ENCODE data around the gene NDUFA7.

The NDUFA7 gene

DNA sequence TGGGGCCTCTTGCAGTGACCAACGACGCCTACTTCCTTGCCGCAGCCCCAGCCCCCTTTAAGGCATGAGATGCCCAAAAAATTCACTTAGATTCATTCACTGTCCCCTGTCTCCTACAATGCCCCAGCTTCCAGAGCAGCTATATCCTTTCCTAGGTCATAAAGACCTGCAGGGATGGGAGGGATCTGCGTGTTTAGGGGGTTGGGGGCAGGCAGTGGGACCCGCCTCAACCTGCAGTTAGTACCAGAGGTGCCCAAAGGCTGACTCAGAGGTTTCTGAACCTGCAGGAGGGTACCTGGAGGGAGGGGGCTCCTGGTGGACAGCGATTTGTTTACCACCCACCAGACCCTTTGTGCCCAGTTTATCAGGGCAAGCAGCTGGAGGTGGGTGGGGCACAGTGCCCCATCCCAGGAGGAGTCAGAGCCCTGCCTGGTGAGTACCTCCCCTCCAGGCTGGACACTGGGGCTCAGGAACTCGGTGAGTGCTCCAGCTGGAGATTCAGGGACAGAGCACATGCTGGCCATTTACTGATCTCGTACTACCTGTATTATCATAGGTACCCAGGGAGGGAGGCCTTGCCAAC is 10.2 kb upstream of the NDUFA7 start:
- TF ChIP-seq, protein P1, sequence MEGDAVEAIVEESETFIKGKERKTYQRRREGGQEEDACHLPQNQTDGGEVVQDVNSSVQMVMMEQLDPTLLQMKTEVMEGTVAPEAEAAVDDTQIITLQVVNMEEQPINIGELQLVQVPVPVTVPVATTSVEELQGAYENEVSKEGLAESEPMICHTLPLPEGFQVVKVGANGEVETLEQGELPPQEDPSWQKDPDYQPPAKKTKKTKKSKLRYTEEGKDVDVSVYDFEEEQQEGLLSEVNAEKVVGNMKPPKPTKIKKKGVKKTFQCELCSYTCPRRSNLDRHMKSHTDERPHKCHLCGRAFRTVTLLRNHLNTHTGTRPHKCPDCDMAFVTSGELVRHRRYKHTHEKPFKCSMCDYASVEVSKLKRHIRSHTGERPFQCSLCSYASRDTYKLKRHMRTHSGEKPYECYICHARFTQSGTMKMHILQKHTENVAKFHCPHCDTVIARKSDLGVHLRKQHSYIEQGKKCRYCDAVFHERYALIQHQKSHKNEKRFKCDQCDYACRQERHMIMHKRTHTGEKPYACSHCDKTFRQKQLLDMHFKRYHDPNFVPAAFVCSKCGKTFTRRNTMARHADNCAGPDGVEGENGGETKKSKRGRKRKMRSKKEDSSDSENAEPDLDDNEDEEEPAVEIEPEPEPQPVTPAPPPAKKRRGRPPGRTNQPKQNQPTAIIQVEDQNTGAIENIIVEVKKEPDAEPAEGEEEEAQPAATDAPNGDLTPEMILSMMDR (IDR thresholded peaks at IDR 0.05; ENCODE audit: low read depth, low read length, missing control alignments): no peak
- no peaks in the 10 kb centered on the region for H3K36me3 ChIP-seq (replicated peaks)
- no peak overlapping the region for H3K4me3 ChIP-seq (ENCODE audit: low read depth, low read length)
- in situ Hi-C loops (cut with HindIII; ENCODE audit: low pct_ligation_motif_present, low sequenced_read_pairs): no loop called here
- peaks cover 8% of the 10 kb centered on the region for H3K27me3 ChIP-seq (replicated peaks)
- no peak for DNase-seq
- no peak overlapping the region for H3K27ac ChIP-seq

DNA sequence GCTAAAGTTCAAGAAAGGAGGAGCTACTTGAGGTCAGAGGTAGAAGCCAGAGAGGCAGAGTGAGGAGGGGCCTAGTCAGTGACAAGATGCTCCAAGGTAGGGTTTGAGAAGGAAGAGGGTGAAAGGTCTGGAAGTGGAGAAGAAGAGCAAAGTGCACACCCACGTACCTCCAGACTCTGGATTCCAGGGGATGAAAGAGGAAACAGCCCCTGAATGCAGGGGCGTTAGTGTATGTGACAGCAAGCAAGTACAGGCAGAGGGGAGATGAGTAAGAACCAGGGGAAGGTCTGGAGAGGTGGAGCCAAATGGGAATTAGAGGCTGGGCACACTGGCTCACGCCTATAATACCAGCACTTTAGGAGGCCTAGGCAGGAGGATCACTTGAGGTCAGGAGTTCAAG is 8.8 kb upstream of the NDUFA7 start:
- Histone ChIP-seq H3K27ac (no peak overlapping the region), H3K4me3 (ENCODE audit: low read depth, low read length) (no peak overlapping the region), H3K27me3 (replicated peaks) (peaks cover 8% of the 10 kb centered on the region), H3K36me3 (replicated peaks) (no peaks in the 10 kb centered on the region)
- DNase-seq: no peak
- TF ChIP-seq, protein P1 (IDR thresholded peaks at IDR 0.05; ENCODE audit: low read depth, low read length, missing control alignments): no peak
- in situ Hi-C loops (cut with HindIII; ENCODE audit: low pct_ligation_motif_present, low sequenced_read_pairs): no loop called here

DNA sequence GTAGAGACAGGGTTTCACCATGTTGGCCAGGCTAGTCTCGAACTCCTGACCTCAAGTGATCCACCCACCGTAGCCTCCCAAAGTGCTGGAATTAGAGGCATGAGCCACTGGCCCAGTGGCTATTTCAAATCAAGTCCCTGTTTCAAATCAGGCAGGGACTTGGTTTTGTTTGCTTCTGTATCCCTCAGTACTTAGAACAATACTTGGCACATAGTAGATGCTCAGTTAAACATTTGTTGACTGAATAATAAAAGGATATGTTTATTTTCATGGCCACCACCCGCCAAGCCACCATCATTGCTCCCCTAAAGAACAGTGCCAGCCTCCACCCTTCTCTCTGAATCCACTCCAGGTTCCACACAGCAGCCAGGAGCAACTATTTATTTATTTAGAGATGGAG is 4.3 kb upstream of the NDUFA7 start:
- in situ Hi-C loops (cut with HindIII; ENCODE audit: low pct_ligation_motif_present, low sequenced_read_pairs): no loop called here
- Histone ChIP-seq H3K4me3 (ENCODE audit: low read depth, low read length) (no peak overlapping the region), H3K27me3 (replicated peaks) (no peaks in the 10 kb centered on the region), H3K36me3 (replicated peaks) (peaks cover 19% of the 10 kb centered on the region), H3K27ac (no peak overlapping the region)
- no peak for DNase-seq
- TF ChIP-seq, protein P1 (IDR thresholded peaks at IDR 0.05; ENCODE audit: low read depth, low read length, missing control alignments): no peak

DNA sequence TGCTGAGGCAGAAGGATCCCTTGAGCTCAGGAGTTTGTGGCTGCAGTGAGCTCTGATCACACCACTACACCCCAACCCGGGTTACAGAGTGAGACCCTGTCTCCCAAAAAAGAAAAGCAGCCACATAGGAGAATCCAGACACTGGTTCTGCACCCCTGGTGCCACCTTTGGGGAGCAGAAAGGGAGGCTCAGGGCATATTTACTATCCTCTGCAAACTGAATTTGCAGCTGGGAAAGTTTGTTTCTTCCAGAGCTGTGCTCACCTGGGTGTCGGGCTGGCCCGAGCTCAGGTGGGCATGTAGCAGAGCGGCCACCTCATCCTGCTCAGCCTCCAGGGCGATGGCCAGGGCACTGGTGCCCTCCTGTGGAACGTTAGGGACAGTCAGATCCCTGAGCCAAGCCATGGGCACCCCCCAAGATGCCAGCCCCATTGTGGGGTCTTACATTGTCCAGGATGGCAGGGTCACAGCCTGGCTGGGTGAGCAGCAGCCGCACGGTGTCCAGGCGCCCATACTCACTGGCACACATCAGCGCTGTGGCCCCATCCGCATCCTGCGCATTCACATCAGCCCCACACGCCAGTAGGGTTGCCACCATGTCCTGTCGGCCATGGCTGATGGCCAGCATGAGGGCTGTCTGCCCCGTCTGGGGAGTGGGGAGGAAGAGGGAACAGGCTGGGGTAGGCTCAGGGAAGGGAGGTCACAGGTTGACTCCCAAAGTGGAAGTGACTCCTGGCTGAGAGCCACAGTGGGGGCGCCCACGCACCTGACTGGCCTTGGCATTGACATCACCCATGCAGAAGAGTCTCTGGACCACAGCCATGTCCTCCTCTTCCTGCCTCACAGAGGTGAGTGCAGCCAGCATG is 3.2 kb upstream of the NDUFA7 start:
- H3K4me3 ChIP-seq (ENCODE audit: low read depth, low read length): no peak overlapping the region
- DNase-seq: no peak
- no peaks in the 10 kb centered on the region for H3K27me3 ChIP-seq (replicated peaks)
- in situ Hi-C loops (cut with HindIII; ENCODE audit: low pct_ligation_motif_present, low sequenced_read_pairs): no loop called here
- H3K27ac ChIP-seq: no peak overlapping the region
- TF ChIP-seq, protein P1 (IDR thresholded peaks at IDR 0.05; ENCODE audit: low read depth, low read length, missing control alignments): no peak
- peaks cover 19% of the 10 kb centered on the region for H3K36me3 ChIP-seq (replicated peaks)

DNA sequence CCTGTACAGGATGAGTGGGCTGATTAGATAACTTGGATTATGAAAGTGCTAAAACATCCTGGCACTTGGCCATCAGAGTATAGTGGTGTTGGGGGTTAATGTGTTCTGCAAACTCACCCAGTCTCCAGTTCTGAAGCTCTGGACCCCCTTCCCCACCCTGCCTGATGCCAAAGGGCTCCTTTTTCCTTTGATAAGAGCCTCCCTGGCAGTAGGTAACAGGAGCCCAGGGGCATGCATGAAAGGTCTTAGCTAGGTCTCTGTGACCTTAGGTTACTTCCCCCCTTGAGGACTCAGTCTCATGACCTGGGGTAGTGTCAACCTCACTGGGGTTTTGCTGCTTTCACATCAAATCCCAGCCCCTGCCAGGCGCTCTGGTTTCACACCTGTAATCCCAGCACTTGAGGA is 2.6 kb upstream of the NDUFA7 start:
- H3K36me3 ChIP-seq (replicated peaks): peaks cover 19% of the 10 kb centered on the region
- DNase-seq: no peak
- H3K27me3 ChIP-seq (replicated peaks): no peaks in the 10 kb centered on the region
- TF ChIP-seq, protein P1 (IDR thresholded peaks at IDR 0.05; ENCODE audit: low read depth, low read length, missing control alignments): no peak
- H3K4me3 ChIP-seq (ENCODE audit: low read depth, low read length): no peak overlapping the region
- in situ Hi-C loops (cut with HindIII; ENCODE audit: low pct_ligation_motif_present, low sequenced_read_pairs): no loop called here
- H3K27ac ChIP-seq: no peak overlapping the region
